HG03066 (cell line): Measurements from ENCODE around the gene PREX1.
"Not testable (repeated sequence)": the region's sequence is repeated elsewhere in the genome, so short reads cannot be mapped to it uniquely, and the experiment has no call there.

ENCODE experiments used
- ATAC-seq: cut with Tn5 transposase; IDR thresholded peaks from one replicate; pipeline ENCODE4 v1.9.1; 2021; ENCODE audit warnings: low read depth; ENCODE audit not compliant: unreplicated experiment

Gene PREX1

DNA sequence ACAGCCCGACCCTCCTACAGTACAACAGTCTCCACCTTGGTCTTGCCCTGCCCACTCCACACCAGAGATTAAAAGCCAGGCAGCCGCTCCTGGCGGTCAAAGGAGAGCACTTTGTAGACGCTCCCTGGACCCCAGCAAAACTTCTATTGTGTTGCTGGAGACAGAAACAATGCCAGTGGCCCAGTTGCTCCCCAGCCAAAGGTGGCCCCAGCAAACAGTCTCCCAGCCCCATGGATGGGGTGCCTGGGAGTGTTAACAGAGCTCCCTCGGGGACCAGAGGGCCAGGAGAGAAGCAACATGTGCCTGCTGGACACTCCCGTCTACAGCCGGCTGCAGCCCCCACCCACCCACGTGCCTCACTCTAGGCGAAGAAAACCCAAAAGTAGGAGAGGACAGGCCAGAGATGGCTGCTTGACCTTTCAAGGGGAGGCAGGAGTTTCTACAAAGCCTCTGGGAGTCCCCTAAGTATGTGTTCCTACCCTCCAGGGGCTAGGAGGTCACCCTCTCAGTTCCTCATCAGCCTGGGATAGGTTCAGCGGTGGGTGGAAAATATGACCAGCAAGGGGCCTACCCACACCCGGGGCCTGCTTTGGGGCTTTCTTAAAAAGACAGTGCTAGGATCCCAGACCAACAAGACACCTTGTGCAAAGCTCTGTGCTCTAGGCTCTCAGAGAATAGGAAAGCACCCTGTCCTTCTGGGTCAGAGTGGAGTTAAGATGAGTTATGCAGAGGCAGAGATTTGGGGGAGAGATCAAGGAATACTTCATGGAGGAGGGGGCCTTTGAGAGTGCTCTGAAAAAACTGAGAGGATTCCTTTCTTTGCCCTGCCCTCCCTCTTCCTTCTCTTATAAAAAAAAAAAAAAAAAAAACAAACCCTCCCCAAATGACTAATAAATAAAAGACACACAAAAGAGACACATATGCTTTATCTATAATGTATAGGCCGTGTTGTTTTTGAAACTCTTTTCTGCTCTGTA, 19.0 kb upstream of the PREX1 start:
- peak; percentile 97 for ATAC-seq

DNA sequence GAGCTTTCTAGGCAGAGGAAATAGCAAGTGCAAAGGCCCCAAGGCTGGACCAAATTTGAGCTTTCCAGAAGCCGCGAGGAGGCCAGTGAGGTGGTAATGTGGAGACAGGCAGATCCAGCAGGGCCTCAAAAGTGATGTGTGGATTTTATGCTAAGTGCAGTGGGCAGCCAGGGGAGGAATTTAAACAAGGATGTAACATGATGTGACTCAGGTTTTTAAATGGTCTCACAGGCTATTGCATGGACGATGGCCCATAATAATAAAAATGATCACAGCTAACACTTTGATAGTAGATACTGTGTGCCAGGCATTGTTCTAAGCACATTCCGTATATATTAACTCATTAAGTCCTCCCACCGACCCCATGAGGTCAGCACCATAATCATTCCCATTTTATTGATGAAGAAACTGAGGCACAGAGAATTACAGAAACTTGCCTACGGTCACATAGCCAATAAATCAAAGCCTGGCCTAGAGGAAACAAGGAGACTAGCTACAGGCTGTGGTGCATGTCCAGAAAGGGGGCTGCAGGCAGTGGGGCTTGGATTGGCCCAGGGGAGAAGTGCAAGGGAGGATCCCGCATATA, 18.0 kb upstream of the PREX1 start:
- no peak for ATAC-seq

DNA sequence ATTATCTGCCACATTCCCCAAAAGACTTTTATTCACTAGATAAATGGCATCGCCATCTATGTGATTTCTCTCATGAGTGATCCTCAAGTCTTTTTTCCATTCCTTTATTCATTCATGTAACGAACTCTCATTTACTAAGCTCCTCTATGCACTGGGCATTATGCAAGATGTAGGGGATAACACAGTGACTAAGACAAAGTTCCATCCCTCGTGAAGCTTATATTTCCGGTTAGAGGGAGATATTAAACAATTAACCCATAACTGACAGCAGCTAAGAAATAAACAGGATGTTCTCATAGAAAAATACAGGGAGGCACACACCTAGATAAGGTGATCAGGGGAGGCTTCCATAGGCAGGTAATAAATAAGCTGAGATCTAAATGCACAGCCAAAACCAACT, 17.2 kb upstream of the PREX1 start:
- no peak for ATAC-seq

DNA sequence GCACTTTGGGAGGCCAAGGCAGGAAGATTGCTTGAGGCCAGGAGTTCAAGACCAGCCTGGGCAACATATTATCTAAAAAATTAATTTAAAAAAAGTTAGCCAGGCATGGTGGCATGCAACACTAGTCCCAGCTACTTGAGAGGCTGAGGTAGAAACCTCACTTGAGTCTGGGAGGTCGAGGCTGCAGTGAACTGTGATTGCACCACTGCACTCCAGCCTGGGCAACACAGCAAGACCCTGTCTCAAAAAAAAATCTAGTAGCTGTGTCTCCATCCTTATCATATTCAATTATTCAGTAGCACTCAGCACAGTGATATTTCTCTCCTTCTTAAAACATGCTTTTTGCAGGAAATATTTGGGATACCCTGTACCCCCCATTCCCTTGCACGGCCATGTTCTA, 16.1 kb upstream of the PREX1 start:
- not testable (repeated sequence) for ATAC-seq

DNA sequence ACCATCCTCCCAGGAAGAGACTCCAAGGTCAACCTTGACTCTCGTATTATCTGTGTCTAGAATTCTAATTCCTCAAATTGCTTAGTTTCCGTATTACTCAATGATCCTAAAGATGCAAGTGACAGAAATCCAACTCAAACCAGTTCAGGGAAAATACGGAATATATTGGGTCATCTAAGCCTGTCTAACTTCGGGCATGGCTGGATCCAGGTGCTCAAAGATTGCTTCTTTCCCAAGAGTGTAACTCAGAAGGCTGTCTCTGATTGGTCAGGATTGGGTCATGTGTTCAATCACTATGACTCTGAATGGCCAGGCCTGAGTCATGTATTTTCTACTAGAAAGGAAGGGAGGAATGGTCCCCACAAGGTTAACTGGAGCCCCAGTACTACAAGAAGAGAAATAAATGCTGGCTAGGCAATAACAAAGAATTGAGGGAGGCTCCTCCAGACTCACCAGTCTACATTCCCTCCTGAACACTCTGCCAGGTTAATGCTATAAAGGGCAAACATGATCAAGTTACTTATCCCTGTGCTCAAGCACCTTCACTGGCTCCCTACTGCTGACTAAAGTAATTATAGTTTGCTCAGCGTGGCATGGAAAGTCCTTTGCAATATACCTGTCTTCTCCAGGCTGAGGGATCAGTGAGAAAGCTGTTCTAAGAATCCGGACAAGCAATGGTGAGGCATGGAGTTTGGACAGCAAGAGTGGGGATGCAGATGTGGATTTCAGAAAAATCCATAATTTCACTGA, 15.4 kb upstream of the PREX1 start:
- ATAC-seq = no peak

DNA sequence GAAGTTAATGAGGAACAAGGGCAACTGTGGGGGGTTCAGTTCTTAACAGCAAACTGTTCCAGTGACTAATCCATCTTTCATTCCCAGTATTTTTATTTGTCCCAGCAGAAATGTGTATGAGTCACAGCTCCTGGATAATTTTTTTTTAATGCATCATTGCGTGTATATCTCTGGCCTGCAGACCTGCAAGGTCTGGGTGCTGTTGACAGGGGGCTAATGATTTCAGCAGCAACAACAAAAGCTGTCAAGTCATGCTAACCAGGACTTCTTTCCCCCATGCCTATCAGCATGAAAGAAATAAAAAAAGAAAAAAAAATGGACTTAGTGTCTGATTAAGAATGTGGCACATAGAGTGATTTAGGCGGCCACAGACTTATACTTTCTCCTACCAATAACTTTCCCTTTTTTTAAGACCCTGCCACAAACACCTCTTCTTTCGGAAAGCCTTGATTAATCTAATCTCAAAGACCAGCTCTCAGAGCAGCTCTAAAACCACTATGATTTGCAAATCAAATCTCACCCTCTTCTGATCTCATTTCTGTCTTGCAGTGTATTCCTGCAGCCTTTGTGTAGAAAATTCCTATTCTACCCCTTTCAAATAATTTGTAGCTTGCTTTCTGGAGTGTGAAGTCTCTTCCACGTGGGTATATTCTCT, 14.2 kb upstream of the PREX1 start:
- ATAC-seq = no peak

DNA sequence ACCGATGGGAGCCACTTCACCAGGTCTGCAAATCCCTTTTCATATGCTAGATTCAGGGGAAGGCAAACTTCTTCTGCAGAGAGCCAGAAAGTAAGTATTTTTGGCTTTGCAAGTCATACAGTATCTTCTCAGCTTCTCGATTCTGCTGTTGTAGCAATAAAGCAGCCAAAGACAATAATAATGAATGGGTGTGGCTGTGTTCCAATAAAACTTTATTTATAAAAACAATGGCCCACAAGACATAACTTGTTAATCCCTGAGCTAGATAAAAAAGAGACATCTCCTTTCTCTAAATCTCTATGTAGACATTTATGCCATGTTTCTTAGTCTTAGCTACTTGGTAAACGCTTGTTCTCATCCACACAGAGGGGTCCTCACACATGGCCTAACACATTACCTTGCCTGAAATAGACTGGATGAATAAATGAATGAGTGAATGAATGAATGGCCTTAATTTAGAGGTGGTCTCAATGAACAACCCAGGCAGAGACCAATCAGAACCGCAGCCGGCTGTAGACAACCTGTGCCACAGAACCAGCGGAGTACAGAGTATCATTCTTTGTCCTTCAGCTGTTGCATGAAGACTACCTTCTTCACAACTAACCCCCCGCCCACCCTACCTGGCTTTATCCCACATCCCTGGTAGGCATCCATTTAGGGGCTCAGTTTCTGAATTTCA, 13.5 kb upstream of the PREX1 start:
- ATAC-seq = no peak

DNA sequence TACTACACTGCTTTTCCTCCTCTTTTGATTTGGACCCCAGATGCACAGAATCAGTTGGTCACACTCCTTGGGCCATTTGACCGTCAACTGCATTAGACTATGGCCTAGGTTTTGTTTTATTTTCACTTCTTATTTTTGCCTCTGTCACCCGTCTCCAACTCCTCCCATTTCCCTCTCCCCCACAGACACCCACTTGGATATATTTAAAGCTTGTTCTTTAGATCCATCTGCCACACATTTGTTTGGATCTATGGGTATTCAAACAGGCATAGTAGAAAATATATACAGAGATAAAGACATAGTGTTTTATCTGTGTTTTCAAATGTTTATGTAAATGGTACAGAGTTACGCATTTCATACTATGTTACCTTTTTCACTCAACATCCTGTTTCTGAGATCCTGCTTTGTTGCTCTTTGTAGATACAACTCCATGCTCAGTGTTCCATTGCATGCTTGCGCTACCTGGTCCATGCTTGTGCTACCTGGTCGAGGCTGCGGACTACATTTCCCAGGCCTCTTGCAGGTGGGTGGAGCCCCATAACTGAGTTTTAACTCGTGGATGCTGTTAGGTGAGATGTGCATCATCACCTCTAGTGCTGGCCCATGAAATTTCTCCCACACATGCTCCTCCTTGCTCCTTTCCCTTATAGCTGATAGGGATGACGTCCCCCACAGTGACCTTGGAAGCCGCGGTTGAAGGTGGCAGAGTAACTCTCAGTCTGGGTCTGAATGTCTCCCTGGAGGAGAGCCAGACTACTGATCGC, 11.5 kb upstream of the PREX1 start:
- no peak for ATAC-seq

DNA sequence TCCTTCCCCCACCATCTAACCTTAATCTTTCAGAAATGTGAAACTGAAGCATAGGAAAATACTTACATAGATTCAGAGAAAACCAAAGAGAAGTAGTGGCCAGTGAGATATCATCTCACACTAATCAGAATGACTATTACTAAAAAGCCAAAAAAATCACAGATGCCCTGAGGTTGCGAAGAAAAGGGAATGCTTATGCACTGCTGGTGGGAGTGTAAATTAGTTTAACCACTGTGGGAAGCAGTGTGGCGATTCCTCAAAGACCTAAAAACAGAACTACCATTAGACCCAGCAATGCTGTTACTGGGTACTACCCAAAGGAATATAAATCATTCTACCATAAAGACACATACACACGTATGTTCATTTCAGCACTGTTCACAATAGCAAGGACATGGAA, 9.2 kb upstream of the PREX1 start:
- no peak for ATAC-seq

DNA sequence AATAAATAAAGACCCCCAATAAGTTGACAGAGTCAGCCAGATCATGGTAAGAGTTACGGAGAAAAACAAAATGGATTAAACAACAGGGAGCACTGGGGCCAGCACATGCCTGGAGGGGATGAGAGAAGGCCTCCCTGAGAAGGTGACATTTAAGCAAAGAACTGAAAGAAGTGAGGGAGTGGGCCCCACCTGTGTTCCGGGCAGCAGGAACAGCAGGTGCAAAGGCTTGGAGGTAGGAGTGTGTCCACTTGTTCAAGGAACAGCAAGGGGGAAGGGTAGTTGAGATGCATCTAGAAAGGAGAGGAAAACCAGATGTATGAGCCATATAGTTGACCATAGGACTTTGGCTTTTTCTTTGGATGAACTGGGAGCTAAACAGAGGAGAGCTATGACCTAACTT, 7.6 kb upstream of the PREX1 start:
- ATAC-seq = no peak

DNA sequence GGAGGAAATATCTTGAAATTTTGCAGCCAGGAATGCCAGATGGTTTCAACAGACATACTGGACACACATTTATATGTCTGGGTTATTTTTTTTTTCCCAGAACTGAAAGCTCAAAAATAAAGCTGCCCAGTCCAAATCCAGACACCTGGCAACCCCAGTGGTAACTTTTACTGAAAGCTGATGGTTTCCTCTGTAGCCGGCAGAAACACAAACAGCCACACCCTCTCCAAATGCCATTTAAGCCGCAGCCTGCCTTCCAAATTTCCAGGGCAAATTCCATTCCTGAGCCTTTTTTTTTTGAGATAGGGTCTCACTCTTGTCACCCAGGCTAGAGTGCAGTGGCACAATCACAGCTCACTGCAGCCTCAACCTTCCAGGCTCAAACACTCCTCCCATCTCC, 6.5 kb upstream of the PREX1 start:
- ATAC-seq = no peak

DNA sequence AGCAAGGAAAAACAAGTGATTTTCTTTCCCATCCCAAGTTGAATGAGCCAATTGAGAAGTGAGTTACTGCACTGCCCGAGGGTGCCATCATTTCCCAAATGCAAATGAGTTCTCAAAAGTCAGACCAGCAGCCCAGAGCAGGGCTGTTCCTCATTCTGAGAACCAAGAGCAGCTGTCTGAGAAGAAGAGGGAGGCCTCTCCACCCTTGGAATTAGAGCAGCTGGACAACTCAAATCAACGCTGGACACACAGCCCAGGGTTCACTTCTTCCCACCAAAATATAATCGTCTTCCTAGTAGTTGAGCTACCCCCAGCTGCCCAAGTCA, 4.6 kb upstream of the PREX1 start:
- ATAC-seq = no peak

DNA sequence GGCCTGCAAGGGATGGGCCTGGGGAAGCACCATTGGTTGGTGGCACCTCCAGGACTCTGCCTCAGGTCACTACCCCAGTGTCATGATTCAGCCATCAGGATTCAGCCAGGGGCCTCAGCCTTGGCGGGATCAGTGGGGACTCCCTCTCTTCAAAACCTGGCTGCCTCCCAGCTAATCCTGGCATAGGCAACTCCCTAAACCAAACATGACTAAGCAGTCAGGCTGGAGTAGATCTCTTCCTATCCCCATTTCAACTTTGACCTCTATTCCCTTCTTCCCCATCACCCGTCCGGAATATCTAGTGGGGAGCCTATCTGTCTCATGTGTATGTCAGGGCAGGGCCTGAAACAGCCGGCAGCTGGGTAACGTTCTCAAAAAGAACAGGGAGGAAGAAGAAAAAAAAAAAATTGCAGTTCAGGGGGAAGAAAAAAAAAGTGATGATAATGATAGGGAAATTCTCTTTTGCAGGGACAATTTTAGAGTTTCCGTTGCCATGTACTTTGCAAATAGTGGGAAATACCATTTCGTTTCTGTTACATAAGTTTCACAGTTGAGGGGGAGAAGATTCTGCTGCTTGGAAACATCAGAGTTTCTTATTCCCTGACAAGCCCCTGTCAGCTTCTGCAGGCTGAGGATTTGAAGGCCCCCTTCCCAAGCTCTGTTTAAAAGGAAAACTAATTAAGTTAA, 4.1 kb upstream of the PREX1 start:
- ATAC-seq = no peak

DNA sequence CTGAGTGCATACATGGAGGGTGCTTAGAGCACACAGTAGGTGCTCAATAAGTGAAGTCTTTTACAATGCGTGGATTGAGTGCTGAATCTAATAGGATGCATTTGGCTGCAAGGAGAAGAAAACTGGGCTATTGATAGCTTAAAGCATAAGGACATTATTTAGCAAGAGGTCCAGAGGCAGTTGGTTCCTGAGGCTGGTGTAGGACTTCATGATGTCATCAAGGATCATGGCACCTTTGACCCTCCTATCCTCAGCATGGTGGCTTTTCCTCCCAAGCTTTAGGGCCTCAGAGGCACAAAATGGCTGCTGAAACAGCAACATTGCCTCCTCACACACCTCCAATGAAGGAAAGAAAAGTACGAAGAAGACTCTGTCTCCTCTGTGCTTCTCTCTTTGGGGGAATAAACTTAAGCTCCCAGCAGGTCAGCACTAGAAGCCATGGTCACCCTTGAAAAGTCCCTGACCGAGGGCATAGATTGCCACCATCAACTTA, 3.1 kb upstream of the PREX1 start:
- ATAC-seq = no peak

DNA sequence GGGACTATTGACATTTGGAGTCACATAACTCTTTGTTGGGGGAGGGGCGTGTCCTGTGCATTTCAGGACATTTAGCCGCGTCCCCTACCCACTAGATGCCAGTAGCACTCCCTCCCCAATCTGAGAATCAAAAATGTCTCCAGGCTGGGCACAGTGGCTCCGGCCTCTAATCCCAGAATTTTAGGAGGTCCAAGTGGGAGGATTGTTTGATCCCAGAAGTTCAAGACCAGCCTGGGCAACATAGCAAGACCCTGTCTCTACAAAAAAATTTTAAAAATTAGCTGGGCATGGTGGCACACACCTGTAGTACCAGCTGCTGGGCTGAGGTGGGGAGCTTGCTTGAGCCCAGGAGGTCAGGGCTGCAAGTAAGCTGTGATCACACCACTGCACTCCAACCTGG, 2.1 kb upstream of the PREX1 start:
- no peak for ATAC-seq

DNA sequence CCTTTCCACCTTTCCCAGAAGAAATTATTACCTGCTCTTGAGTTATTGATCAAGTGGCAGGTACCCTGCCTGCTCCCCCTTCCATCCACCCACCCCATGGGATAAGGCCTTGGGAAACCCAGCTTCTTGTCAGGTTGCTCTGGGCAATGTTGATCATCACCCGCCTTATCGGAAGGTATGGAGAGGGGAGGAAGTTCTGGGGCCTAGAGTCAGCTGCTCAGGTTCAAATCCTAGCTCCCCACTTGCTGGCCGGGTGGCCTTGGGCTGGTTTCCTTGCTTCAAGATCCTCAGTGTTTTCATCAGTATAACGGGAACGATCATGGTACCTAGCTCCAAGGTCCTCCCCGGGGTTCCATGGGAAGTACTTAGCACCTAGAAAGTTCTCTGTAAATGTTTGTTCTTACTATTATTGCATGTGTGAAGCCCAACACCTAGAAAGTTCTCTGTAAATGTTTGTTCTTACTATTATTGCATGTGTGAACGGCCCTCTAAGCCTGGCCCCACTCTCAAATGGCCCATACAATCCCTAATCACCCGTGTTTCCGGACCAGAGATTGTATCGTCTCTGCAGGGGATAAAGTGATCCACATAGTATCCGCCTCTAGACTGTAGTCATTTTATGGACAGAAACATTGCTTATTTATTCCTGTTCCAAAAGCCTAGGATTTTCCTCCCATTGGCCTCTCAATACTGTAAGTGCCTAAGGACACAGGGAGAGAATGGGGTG, 1.1 kb upstream of the PREX1 start:
- no peak for ATAC-seq

DNA sequence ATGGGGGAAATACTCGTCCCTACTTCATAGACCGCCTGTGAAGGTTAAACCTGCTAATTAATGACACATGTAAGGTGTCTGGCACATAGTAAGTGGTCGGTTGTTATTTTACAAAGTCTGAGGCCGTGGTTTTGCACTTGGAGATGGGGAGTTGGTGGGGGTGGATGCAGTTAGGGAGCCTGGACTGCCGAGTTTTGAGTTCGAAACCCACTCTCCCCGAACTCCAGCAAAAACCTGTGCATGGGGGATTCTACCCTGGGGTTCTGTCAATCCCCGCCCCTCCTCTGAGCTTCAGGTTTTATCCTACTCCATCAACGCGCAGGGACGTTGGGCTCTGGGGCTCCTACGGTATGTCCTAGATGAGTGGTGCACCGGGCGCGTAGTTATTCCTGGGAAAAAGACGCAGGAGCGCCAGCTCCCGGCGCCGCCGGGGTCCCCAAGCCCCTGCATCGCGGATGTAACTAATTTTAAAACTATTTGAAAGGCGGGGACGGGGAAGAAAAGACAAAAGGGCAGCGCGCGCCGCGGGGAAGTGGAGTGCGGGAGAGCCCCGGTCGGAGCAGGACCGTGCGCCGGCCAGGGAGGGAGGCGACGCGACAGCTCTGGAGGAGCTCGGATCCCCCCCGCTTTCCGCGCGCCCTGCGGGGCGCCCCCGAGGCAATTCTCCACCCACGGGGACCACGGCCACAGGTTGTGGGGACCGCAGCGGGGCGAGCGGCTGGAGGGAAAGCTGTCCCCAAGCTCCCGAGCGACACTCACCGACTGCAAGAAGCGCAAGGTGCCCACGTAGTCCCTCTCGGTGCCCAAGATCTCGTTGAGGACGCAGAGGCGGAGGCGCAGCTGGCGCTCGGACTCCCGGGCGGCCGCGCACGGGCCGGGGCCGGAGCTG, 672 bp downstream of the PREX1 start:
- ATAC-seq = peak; percentile 7
